Transverse colon (tissue), 4 donors: Measurements from ENCODE around the gene SCN5A. TPM values are rescaled to one million over a fixed set of nuclear protein-coding genes. Genes with fewer than 3 reads are reported as not detected.

Experiments used
- DNase-seq: peaks from one replicate; pipeline ENCODE4 v3.0.0-alpha.2; 2019
- H3K27ac ChIP-seq, 4 donors: fragments of 200-600 bp; sonication (generic); 2 replicates each; pipeline ENCODE4 v1.5.1; 2016 to 2018; ENCODE audit warnings: inconsistent platforms in 4 of 4
- H3K27me3 ChIP-seq: fragments of 200-600 bp; sonication (generic); 2 replicates; pipeline ENCODE4 v1.5.1; 2017; ENCODE audit warnings: inconsistent platforms
- H3K36me3 ChIP-seq, 4 donors: fragments of 200-600 bp; sonication (generic); 2 replicates each; pipeline ENCODE4 v1.5.1; 2017 to 2019; ENCODE audit warnings: inconsistent platforms in 4 of 4
- H3K4me1 ChIP-seq, 4 donors: fragments of 200-600 bp; sonication (generic); 2 replicates each; pipeline ENCODE4 v1.5.1; 2017 to 2020; ENCODE audit warnings: inconsistent platforms in 4 of 4
- H3K4me3 ChIP-seq, 4 donors: fragments of 200-600 bp; sonication (generic); 1 replicate in 1 of 4; 2 replicates in 3 of 4; pipeline versions ENCODE4 v1.5.1 to v1.6.1; 2017 to 2019; ENCODE audit warnings: inconsistent platforms in 4 of 4
- H3K9me3 ChIP-seq, 2 donors: fragments of 200-600 bp; sonication (generic); 2 replicates each; pipeline ENCODE4 v1.5.1; 2017 to 2019; ENCODE audit warnings: inconsistent platforms in 2 of 2
- CTCF ChIP-seq, 5 experiments: fragments of 200-600 bp in 3 of 5; fragments of 450-650 bp in 2 of 5; sonication (generic) in 3 of 5; IDR thresholded peaks; 1 replicate in 2 of 5; 2 replicates in 3 of 5; pipeline ENCODE4 v1.5.1; 2016 to 2017; ENCODE audit warnings: antibody characterized with exemption in 5 of 5, inconsistent platforms in 3 of 5, mild to moderate bottlenecking in 2 of 5, moderate library complexity in 1 of 5
- EP300 ChIP-seq: sonication (generic); formaldehyde crosslinking; IDR thresholded peaks from one replicate; pipeline ENCODE4 v1.6.1; 2017; ENCODE audit warnings: antibody characterized with exemption, low read depth
- POLR2A ChIP-seq: fragments of 450-650 bp; IDR thresholded peaks from one replicate; pipeline ENCODE4 v1.6.1; 2016; ENCODE audit warnings: antibody characterized with exemption, mild to moderate bottlenecking, moderate library complexity
- POLR2AphosphoS5 ChIP-seq, 3 donors: sonication (generic); formaldehyde crosslinking; IDR thresholded peaks; one replicate each; pipeline ENCODE4 v1.6.1; 2016; ENCODE audit warnings: antibody characterized with exemption in 3 of 3
- WGBS, 2 donors: methylation state at CpG; one replicate each; pipeline ENCODE4 v1.1.5; 2018; ENCODE audit warnings: low coverage in 1 of 2; 5-methylcytosine and 5-hydroxymethylcytosine counted together
- in situ Hi-C, 4 donors: fragments of 200-750 bp; cut with MboI; loops; one replicate each; pipeline versions ENCODE4 v1.15.0 to v1.15.1; 2017; ENCODE audit warnings: low sequenced_read_pairs in 3 of 4, low pct_ligation_motif_present in 1 of 4, low pct_unique_long_range_greater_than_20kb in 1 of 4
- intact Hi-C: fragments of 100-400 bp; cut with DNase I; formaldehyde crosslinking; loops from one replicate; pipeline ENCODE4 v1.15.1; 2023; ENCODE audit warnings: low total_unique reads
- total RNA-seq, 4 donors: library from RNA; depleted of rRNA; stranded (reverse); fragments of >200 nt; gene quantifications; one replicate each; pipeline ENCODE4 v1.1.0, GENCODE V29; 2016

The SCN5A gene
- total RNA-seq, 4 donors from 2014 or later: 0.16 to 0.27 TPM; not detected in 2

GRCh38 chr3:38597502-38598060 lies 51.9 kb downstream of the SCN5A start:
- 80 to 94% methylated on average over 4 to 12 of the region's 12 CpGs for WGBS, 2 donors
- Histone ChIP-seq H3K4me3 (no peak overlapping the region), H3K27me3 (peaks cover 4% of the 10 kb centered on the region), H3K27ac (no peak overlapping the region), H3K4me1 (no peaks in the 10 kb centered on the region), H3K9me3 (no peaks in the 10 kb centered on the region), H3K36me3 (no peaks in the 10 kb centered on the region)
- in situ Hi-C loops (no loop called here), intact Hi-C loops (no loop called here)
- no peak for DNase-seq
- TF ChIP-seq POLR2A: no peak
- no peak for TF ChIP-seq EP300
- TF ChIP-seq POLR2AphosphoS5 (IDR thresholded peaks at IDR 0.05): no peak
- TF ChIP-seq CTCF (IDR thresholded peaks at IDR 0.05): no peak

- intact Hi-C loops: no loop called here
- in situ Hi-C loops: no loop called here
- H3K9me3 ChIP-seq: no peaks in the 10 kb centered on the region
- no peaks in the 10 kb centered on the region for H3K4me1 ChIP-seq
- H3K36me3 ChIP-seq: no peaks in the 10 kb centered on the region
- 81 to 82% methylated on average over 6 of the region's 6 CpGs for WGBS, 2 donors
- H3K27me3 ChIP-seq: peaks cover 4% of the 10 kb centered on the region
- H3K27ac ChIP-seq: no peak overlapping the region
- no peak for DNase-seq
- TF ChIP-seq EP300 (no peak), POLR2A (no peak), POLR2AphosphoS5 (IDR thresholded peaks at IDR 0.05) (no peak), CTCF (IDR thresholded peaks at IDR 0.05) (no peak)
- H3K4me3 ChIP-seq: no peak overlapping the region
Measured at GRCh38 chr3:38595393-38595792, 54.1 kb downstream of the SCN5A start.

- TF ChIP-seq CTCF (IDR thresholded peaks at IDR 0.05): no peak
- TF ChIP-seq EP300: no peak
- no peak for TF ChIP-seq POLR2AphosphoS5 (IDR thresholded peaks at IDR 0.05)
- no peak for TF ChIP-seq POLR2A
- no peak overlapping the region for H3K27ac ChIP-seq
- DNase-seq: peak; percentile 2
- H3K4me1 ChIP-seq: no peaks in the 10 kb centered on the region
- intact Hi-C loops: no loop called here
- WGBS, 2 donors: 51% methylated on average over 2 of the region's 2 CpGs; no CpG with 5 or more reads in 1 of the 2 donors
- in situ Hi-C loops: no loop called here
- no peaks in the 10 kb centered on the region for H3K36me3 ChIP-seq
- peaks cover 4% of the 10 kb centered on the region for H3K27me3 ChIP-seq
- no peak overlapping the region for H3K4me3 ChIP-seq
- no peaks in the 10 kb centered on the region for H3K9me3 ChIP-seq
Measured at GRCh38 chr3:38590521-38590920, 59.0 kb downstream of the SCN5A start.

GRCh38 chr3:38588995-38589937 lies 60.2 kb downstream of the SCN5A start:
- peak; percentile 2 for DNase-seq
- no peaks in the 10 kb centered on the region for H3K9me3 ChIP-seq
- no peak for TF ChIP-seq CTCF (IDR thresholded peaks at IDR 0.05)
- no peak for TF ChIP-seq POLR2AphosphoS5 (IDR thresholded peaks at IDR 0.05)
- TF ChIP-seq EP300: no peak
- TF ChIP-seq POLR2A: no peak
- no peak overlapping the region for H3K4me3 ChIP-seq
- 83 to 84% methylated on average over 12 to 20 of the region's 20 CpGs for WGBS, 2 donors
- no peak overlapping the region for H3K27ac ChIP-seq
- peaks cover 4% of the 10 kb centered on the region for H3K27me3 ChIP-seq
- no peaks in the 10 kb centered on the region for H3K36me3 ChIP-seq
- no peaks in the 10 kb centered on the region for H3K4me1 ChIP-seq
- intact Hi-C loops: no loop called here
- in situ Hi-C loops: no loop called here
